PC-3 (cell line): ENCODE results near the gene STK25. TPM values are rescaled to one million over a fixed set of nuclear protein-coding genes. Genes with fewer than 3 reads are reported as not detected.

ENCODE experiments used
- ATAC-seq: fragments of 200-7000 bp; cut with Tn5 transposase; 2 replicates; pipeline ENCODE4 v1.9.1; 2020; ENCODE audit warnings: mild to moderate bottlenecking, moderate library complexity
- BruUV-seq: library from RNA; stranded (reverse); fragments of 400-500 nt; replicated peaks from 2 replicates; lab custom pipeline; 2021; lab: Mats Ljungman, UMichigan
- CTCF ChIA-PET: fragments of 300-600 bp; sonication (Branson Sonifier 250); formaldehyde crosslinking; loops from one replicate; lab custom pipeline; 2022; ENCODE audit warnings: antibody characterized with exemption; lab: Charles Lee
- POLR2A ChIA-PET: fragments of 300-600 bp; sonication (Branson Sonifier 250); formaldehyde crosslinking; loops from one replicate; lab custom pipeline; 2022; ENCODE audit warnings: antibody characterized with exemption; ENCODE audit not compliant: unreplicated experiment; lab: Charles Lee
- DNase-seq: peaks from one replicate; pipeline ENCODE4 v3.0.0-alpha.2; 2015
- H2AFZ ChIP-seq: fragments of 300-600 bp; sonication (generic); 2 replicates; pipeline ENCODE4 v1.6.0; 2016; ENCODE audit warnings: antibody characterized with exemption, low read length
- H3F3A ChIP-seq: fragments of 300-600 bp; sonication (generic); one replicate; pipeline ENCODE4 v1.6.0; 2017; ENCODE audit warnings: antibody characterized with exemption, low read length, control low read depth, mild to moderate bottlenecking; ENCODE audit not compliant: unreplicated experiment
- H3K27ac ChIP-seq: fragments of 300-600 bp; sonication (generic); 2 replicates; pipeline ENCODE4 v1.5.1; 2016; ENCODE audit warnings: mild to moderate bottlenecking, low read length
- H3K27me3 ChIP-seq: fragments of 300-600 bp; sonication (generic); 2 replicates; pipeline ENCODE4 v1.6.1; 2016; ENCODE audit warnings: low read length, mixed read lengths
- H3K36me3 ChIP-seq: fragments of 300-600 bp; sonication (generic); 2 replicates; pipeline ENCODE4 v1.6.1; 2016; ENCODE audit warnings: low read depth, mixed run types, low read length, mixed read lengths
- H3K4me1 ChIP-seq: fragments of 300-600 bp; sonication (generic); 2 replicates; pipeline ENCODE4 v1.5.1; 2016; ENCODE audit warnings: low read length; ENCODE audit not compliant: insufficient read depth
- H3K4me2 ChIP-seq: fragments of 300-600 bp; sonication (generic); 2 replicates; pipeline ENCODE4 v1.6.0; 2016; ENCODE audit warnings: low read length
- H3K4me3 ChIP-seq: fragments of 300-600 bp; sonication (generic); 2 replicates; pipeline ENCODE4 v1.5.1; 2016; ENCODE audit warnings: mild to moderate bottlenecking, low read length, mixed read lengths
- H3K79me2 ChIP-seq: fragments of 300-600 bp; sonication (generic); 2 replicates; pipeline ENCODE4 v1.6.1; 2017; ENCODE audit warnings: low read length, mixed read lengths
- H3K9ac ChIP-seq: fragments of 300-600 bp; sonication (generic); 2 replicates; pipeline ENCODE4 v1.6.0; 2016; ENCODE audit warnings: mild to moderate bottlenecking, low read length
- H3K9me2 ChIP-seq: fragments of 300-600 bp; sonication (generic); replicated peaks from 2 replicates; pipeline ENCODE4 v1.6.1; 2016; ENCODE audit warnings: mixed run types, low read length, mixed read lengths
- H3K9me3 ChIP-seq: fragments of 300-600 bp; sonication (generic); 2 replicates; pipeline ENCODE4 v1.6.1; 2016; ENCODE audit warnings: low read length, mixed read lengths
- H4K20me1 ChIP-seq: fragments of 300-600 bp; sonication (generic); 2 replicates; pipeline ENCODE4 v1.6.1; 2016; ENCODE audit warnings: low read length, mixed read lengths
- EZH2 ChIP-seq: fragments of 300-600 bp; sonication (generic); IDR thresholded peaks from one replicate; pipeline ENCODE4 v1.6.1; 2017; ENCODE audit warnings: antibody characterized with exemption, mild to moderate bottlenecking, low read length; ENCODE audit not compliant: unreplicated experiment
- EZH2phosphoT487 ChIP-seq: fragments of 300-600 bp; sonication (generic); IDR thresholded peaks from 2 replicates; pipeline ENCODE4 v1.6.1; 2018; ENCODE audit warnings: mild to moderate bottlenecking, antibody characterized with exemption, low read length, borderline replicate concordance
- intact Hi-C: fragments of 100-400 bp; cut with micrococcal nuclease; formaldehyde crosslinking; loops from 2 replicates; pipeline ENCODE4 v1.9.0; 2023
- total RNA-seq: library from RNA; depleted of rRNA; stranded (reverse); fragments of >200 nt; gene quantifications from 2 replicates; pipeline ENCODE4 v1.2.3, GENCODE V29; 2014
- TF ChIP-seq, protein P1 (sequence below): fragments of 300-600 bp; sonication (generic); conservative IDR thresholded peaks from 2 replicates; pipeline ENCODE4 v1.5.1; 2017; ENCODE audit warnings: antibody characterized with exemption, low read depth, mild to moderate bottlenecking, low read length

STK25 gene
- total RNA-seq, 1 experiment from 2014 or later: 198 TPM

GRCh38 chr2:241489733-241490680, 18.4 kb downstream of the STK25 start:
- POLR2A ChIA-PET: no interaction called here
- no peak overlapping the region for H3K4me2 ChIP-seq

DNA sequence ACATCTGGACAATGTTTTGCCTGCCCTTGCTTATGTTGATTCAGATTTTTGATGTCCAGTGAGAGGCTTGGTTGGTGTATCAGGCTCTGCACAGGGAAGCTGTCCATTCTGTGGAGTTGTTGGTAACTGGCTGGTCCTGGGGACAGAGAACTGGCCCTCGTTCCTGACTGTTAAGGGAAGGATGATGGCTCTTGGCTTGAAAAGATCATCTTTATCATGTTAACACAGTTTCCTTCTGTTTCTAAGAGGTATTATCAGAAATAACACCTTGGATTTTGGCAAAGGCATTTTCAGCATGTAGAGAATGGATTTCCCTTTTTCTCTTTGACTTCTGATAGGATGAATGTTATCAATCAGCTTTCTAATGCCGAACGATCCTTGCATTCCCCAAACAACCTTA, 19.3 kb downstream of the STK25 start:
- Histone ChIP-seq H3K36me3 (0 out of 2 replicates have a peak, but pooled peaks cover 4% of the 10 kb centered on the region), H3K79me2 (no peaks in the 10 kb centered on the region), H3F3A (no peaks in the 10 kb centered on the region), H2AFZ (no peak overlapping the region), H3K27ac (no peak overlapping the region), H3K4me1 (no peaks in the 10 kb centered on the region), H3K9me2 (no peaks in the 10 kb centered on the region), H3K9me3 (no peaks in the 10 kb centered on the region), H3K4me2 (no peak overlapping the region), H4K20me1 (no peaks in the 10 kb centered on the region), H3K27me3 (no peaks in the 10 kb centered on the region), H3K9ac (no peak overlapping the region), H3K4me3 (no peak overlapping the region)
- ChIA-PET POLR2A (no interaction called here), CTCF (no interaction called here)
- intact Hi-C loops: no loop called here
- no TSS peak for BruUV-seq
- no peak for ATAC-seq
- TF ChIP-seq, protein P1, sequence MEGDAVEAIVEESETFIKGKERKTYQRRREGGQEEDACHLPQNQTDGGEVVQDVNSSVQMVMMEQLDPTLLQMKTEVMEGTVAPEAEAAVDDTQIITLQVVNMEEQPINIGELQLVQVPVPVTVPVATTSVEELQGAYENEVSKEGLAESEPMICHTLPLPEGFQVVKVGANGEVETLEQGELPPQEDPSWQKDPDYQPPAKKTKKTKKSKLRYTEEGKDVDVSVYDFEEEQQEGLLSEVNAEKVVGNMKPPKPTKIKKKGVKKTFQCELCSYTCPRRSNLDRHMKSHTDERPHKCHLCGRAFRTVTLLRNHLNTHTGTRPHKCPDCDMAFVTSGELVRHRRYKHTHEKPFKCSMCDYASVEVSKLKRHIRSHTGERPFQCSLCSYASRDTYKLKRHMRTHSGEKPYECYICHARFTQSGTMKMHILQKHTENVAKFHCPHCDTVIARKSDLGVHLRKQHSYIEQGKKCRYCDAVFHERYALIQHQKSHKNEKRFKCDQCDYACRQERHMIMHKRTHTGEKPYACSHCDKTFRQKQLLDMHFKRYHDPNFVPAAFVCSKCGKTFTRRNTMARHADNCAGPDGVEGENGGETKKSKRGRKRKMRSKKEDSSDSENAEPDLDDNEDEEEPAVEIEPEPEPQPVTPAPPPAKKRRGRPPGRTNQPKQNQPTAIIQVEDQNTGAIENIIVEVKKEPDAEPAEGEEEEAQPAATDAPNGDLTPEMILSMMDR: no peak
- TF ChIP-seq EZH2phosphoT487 (no peak), EZH2 (no peak)
- DNase-seq: no peak

More at GRCh38 chr2:241489733-241490680, 18.4 kb downstream of the STK25 start:
- intact Hi-C loops: no loop called here
- Histone ChIP-seq H4K20me1 (no peaks in the 10 kb centered on the region), H3K9me2 (no peaks in the 10 kb centered on the region), H3F3A (no peaks in the 10 kb centered on the region), H3K9ac (no peak overlapping the region), H3K27me3 (no peaks in the 10 kb centered on the region), H3K79me2 (no peaks in the 10 kb centered on the region), H3K4me3 (no peak overlapping the region), H3K4me1 (no peaks in the 10 kb centered on the region), H2AFZ (no peak overlapping the region), H3K36me3 (0 out of 2 replicates have a peak, but pooled peaks cover 10% of the 10 kb centered on the region), H3K9me3 (no peaks in the 10 kb centered on the region), H3K27ac (no peak overlapping the region)
- CTCF ChIA-PET: no interaction called here
- no TSS peak for BruUV-seq
- no peak; the same call in 1 of the 2 replicates for ATAC-seq
- no peak for TF ChIP-seq EZH2phosphoT487
- TF ChIP-seq EZH2: no peak
- TF ChIP-seq, protein P1: no peak
- no peak for DNase-seq
